ENCODE results near the gene OTOF. TPM values are rescaled to one million over a fixed set of nuclear protein-coding genes. Genes with fewer than 3 reads are reported as not detected.

OTOF gene
- total RNA-seq, 1 donor, result not detected

DNA sequence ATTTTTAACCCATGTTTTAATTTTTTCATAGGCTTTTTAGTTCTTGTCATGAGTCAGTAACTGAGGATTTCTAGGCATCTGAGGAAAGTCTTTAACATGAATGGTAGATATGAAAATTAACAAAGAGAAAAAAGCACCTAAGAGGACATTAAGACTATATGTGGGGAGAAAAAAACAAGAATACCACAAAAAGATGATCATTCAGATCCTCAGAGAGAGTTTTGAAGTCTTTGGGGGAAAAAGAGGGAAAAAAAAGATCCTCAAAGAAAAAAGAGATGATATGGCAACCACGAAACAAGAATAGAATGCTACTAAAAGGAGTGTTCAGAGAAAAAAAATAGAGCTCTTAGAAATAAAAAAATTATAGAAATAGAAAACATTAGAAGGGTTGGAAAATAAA, 68.1 kb downstream of the OTOF start:
- no peak overlapping the region for H3K4me3 ChIP-seq (ENCODE audit: low read depth, low read length)
- TF ChIP-seq, protein P1, sequence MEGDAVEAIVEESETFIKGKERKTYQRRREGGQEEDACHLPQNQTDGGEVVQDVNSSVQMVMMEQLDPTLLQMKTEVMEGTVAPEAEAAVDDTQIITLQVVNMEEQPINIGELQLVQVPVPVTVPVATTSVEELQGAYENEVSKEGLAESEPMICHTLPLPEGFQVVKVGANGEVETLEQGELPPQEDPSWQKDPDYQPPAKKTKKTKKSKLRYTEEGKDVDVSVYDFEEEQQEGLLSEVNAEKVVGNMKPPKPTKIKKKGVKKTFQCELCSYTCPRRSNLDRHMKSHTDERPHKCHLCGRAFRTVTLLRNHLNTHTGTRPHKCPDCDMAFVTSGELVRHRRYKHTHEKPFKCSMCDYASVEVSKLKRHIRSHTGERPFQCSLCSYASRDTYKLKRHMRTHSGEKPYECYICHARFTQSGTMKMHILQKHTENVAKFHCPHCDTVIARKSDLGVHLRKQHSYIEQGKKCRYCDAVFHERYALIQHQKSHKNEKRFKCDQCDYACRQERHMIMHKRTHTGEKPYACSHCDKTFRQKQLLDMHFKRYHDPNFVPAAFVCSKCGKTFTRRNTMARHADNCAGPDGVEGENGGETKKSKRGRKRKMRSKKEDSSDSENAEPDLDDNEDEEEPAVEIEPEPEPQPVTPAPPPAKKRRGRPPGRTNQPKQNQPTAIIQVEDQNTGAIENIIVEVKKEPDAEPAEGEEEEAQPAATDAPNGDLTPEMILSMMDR (IDR thresholded peaks at IDR 0.05; ENCODE audit: insufficient read depth, low read length), result no peak
- DNase-seq (ENCODE audit: low read depth), result no peak

DNA sequence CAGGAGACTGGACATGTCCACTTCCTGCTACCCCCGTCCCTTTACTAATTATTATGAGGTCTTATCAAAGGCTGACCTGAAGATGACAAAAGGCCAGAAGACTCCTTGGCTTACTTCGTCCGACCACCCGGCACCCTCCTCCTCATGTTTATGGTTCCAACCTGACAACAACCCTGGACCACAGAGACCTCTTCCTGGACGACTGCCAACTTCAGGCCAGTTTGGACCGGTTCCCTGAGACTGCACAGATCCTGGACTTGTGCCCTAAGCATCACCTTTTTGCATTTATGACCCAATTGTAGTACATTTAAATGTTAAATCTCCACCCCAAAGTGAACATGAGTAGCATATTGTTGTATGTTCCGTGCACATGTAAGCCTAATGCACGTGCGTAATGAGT, 70.4 kb downstream of the OTOF start:
- H3K4me3 ChIP-seq (ENCODE audit: low read depth, low read length), result no peak overlapping the region
- DNase-seq (ENCODE audit: low read depth), result no peak
- TF ChIP-seq, protein P1 (IDR thresholded peaks at IDR 0.05; ENCODE audit: insufficient read depth, low read length), result no peak

Other genes with a start within 250 kb of the OTOF start
- gene HADHA, start 233.5 kb downstream of the OTOF start, total RNA-seq (ENCODE audit: low replicate concordance), result 135 and 174 TPM in 2 replicates
- gene HADHB, start 233.2 kb downstream of the OTOF start, total RNA-seq (ENCODE audit: low replicate concordance), result 102 and 107 TPM in 2 replicates
- gene SELENOI, start 132.0 kb downstream of the OTOF start, total RNA-seq (ENCODE audit: low replicate concordance), result 13.1 and 14.6 TPM in 2 replicates
- gene ADGRF3, start 131.3 kb downstream of the OTOF start, total RNA-seq (ENCODE audit: low replicate concordance), result 0.09 TPM in 1 of 2 replicates, not detected in the other
- not detected in 2 replicates for gene DRC1, start 76.2 kb downstream of the OTOF start, total RNA-seq (ENCODE audit: low replicate concordance)
- not detected in 2 replicates for gene CIB4, start 163.2 kb upstream of the OTOF start, total RNA-seq (ENCODE audit: low replicate concordance)
- gene KCNK3, start 214.6 kb upstream of the OTOF start, total RNA-seq (ENCODE audit: low replicate concordance), result 2.3 TPM in 1 of 2 replicates, not detected in the other

Data from fibroblast of the aortic adventitia (primary cell).